Measurements from ENCODE around the gene ONECUT3. TPM values are rescaled to one million over a fixed set of nuclear protein-coding genes. Genes with fewer than 3 reads are reported as not detected.

The ONECUT3 gene
- total and polyA plus RNA-seq, 2 donors from 2014 or later = not detected

DNA sequence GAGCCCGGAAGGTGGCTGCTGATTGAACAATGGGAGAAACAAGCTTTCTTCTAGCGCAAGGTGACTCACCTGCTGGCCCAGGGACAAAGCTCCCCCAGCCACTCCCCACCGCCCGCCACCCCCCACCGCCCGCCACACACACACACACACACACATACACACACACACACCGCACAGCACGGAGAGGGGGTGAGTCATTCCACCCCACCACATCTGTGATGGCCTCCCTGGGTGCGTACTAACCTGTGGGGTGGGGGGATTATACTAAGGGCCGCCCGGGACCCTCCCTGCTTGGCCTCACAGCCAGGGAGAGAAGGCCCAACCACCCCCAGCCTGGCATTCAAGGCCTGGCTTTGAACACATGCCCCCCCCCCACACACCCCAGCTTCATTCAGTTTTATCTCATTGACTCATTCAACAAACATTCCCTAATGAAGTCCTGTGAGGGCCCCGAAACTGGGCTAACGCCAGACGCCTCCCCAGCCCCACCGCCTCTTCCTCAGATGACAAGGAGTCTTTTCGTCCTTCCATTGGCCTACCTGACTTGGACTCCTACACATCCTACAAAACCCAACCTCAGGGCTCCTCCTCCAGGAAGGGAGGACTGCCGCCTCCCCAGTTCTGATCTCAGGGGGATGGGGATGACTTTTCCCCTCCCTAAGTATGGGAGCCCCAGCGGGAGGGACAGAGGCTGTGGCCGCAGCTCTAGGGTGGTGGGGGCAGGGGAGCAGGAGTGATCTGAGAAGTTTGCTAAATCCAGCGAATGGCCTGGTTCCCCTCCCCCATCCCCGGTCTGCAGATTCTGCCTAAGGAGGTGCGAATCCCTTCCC is 5.8 kb upstream of the ONECUT3 start:
- Histone ChIP-seq H3K4me3 (ENCODE audit: low read length in 3 of 3) (no peak overlapping the region), H3K27ac (ENCODE audit: low read depth in 2 of 2, low read length in 2 of 2) (no peak overlapping the region), H3K27me3 (ENCODE audit: control insufficient read depth, insufficient read depth, low read length) (peaks cover 28% of the 10 kb centered on the region), H3K36me3 (ENCODE audit: control insufficient read depth in 2 of 3, insufficient read depth in 3 of 3, low read length in 3 of 3) (no peaks in the 10 kb centered on the region), H3K4me1 (ENCODE audit: control insufficient read depth in 2 of 3, insufficient read depth in 2 of 3, low read depth in 1 of 3, low read length in 3 of 3) (no peaks in the 10 kb centered on the region), H3K9ac (ENCODE audit: low read length in 3 of 3) (no peak overlapping the region), H3K9me3 (ENCODE audit: control insufficient read depth in 2 of 3, insufficient read depth in 1 of 3, low read length in 3 of 3) (no peaks in the 10 kb centered on the region)
- intact Hi-C loops (cut with DNase I) = no loop called here
- TF ChIP-seq, protein P1, sequence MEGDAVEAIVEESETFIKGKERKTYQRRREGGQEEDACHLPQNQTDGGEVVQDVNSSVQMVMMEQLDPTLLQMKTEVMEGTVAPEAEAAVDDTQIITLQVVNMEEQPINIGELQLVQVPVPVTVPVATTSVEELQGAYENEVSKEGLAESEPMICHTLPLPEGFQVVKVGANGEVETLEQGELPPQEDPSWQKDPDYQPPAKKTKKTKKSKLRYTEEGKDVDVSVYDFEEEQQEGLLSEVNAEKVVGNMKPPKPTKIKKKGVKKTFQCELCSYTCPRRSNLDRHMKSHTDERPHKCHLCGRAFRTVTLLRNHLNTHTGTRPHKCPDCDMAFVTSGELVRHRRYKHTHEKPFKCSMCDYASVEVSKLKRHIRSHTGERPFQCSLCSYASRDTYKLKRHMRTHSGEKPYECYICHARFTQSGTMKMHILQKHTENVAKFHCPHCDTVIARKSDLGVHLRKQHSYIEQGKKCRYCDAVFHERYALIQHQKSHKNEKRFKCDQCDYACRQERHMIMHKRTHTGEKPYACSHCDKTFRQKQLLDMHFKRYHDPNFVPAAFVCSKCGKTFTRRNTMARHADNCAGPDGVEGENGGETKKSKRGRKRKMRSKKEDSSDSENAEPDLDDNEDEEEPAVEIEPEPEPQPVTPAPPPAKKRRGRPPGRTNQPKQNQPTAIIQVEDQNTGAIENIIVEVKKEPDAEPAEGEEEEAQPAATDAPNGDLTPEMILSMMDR (IDR thresholded peaks at IDR 0.05; ENCODE audit: borderline replicate concordance, extremely low read depth, insufficient read depth) = no peak
- FAIRE-seq (no peak), DNase-seq (peak in 1 of 5 donors; percentile 80)

DNA sequence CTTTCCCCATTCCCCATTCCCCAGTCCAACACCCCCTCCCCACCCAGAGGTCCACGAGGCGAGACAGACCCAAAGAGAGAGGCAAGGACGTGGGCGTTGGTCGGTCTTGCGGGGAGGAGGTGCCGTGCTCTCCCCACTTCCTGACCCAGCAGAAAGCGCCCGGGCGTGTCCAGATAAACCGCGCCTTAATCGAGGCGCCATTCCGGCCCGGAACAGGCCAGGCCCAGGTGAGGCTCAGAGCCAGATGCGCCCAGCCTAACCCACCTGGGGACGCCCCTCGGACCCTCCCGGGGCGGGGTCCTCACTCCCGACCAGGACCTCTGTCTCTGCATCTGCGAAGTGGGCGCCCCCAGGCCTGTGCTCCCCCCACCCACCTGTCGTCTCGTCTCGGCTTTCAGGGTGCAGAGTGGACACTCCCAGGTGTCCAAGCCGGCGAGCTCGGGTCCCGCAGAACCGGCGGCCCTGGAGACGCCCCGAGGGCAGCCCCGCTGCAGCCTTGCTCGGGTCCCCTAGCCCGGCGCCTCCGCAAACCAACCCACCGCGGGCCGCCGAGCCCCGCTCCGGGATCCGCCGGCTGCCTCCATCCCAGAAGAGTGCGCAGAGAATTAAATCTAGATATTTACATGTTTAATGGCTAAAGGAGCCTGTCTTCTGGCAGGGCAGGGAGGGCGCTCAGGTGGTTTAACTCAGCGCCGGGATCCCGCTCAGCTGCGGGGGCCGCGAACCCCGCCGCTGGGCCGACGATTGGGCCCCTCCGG is 5.0 kb upstream of the ONECUT3 start:
- TF ChIP-seq, protein P1 (IDR thresholded peaks at IDR 0.05; ENCODE audit: borderline replicate concordance, extremely low read depth, insufficient read depth) = no peak
- Histone ChIP-seq H3K27me3 (ENCODE audit: control insufficient read depth, insufficient read depth, low read length) (peaks cover 29% of the 10 kb centered on the region), H3K4me3 (ENCODE audit: low read length in 3 of 3) (no peak overlapping the region), H3K27ac (ENCODE audit: low read depth in 2 of 2, low read length in 2 of 2) (no peak overlapping the region), H3K9me3 (ENCODE audit: control insufficient read depth in 2 of 3, insufficient read depth in 1 of 3, low read length in 3 of 3) (no peaks in the 10 kb centered on the region), H3K4me1 (ENCODE audit: control insufficient read depth in 2 of 3, insufficient read depth in 2 of 3, low read depth in 1 of 3, low read length in 3 of 3) (no peaks in the 10 kb centered on the region), H3K9ac (ENCODE audit: low read length in 3 of 3) (no peak overlapping the region), H3K36me3 (ENCODE audit: control insufficient read depth in 2 of 3, insufficient read depth in 3 of 3, low read length in 3 of 3) (no peaks in the 10 kb centered on the region)
- peak in 1 of 5 donors; percentile 75 for DNase-seq
- no peak for FAIRE-seq
- intact Hi-C loops (cut with DNase I) = no loop called here

DNA sequence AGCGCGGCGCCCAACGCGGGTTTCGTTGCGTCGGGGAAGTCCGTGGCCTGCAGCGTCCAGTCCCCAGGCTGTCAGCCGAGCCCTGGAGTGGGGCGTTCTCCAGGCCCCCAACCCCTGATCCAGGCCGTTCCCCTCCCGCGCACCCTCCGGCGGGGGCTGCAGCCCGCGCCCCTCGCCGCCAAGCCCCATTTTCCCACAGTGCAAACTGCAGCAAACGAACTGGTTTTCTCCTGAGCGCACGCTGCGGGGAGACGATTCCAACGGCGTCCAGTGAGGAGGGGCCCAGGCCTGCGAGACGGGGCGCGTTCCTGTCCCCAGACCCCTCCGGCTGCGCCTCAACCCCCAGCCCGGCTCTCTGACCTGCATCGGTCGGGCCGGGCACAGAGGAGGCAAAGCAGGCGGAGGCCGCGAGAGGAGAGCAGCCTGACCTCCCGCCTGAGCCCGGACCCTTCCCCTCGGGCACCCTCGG is 4.4 kb upstream of the ONECUT3 start:
- Histone ChIP-seq H3K9me3 (ENCODE audit: control insufficient read depth in 2 of 3, insufficient read depth in 1 of 3, low read length in 3 of 3) (no peaks in the 10 kb centered on the region), H3K36me3 (ENCODE audit: control insufficient read depth in 2 of 3, insufficient read depth in 3 of 3, low read length in 3 of 3) (no peaks in the 10 kb centered on the region), H3K9ac (ENCODE audit: low read length in 3 of 3) (no peak overlapping the region), H3K4me1 (ENCODE audit: control insufficient read depth in 2 of 3, insufficient read depth in 2 of 3, low read depth in 1 of 3, low read length in 3 of 3) (no peaks in the 10 kb centered on the region), H3K27ac (ENCODE audit: low read depth in 2 of 2, low read length in 2 of 2) (no peak overlapping the region), H3K4me3 (ENCODE audit: low read length in 3 of 3) (no peak overlapping the region), H3K27me3 (ENCODE audit: control insufficient read depth, insufficient read depth, low read length) (peaks cover 29% of the 10 kb centered on the region)
- FAIRE-seq = no peak
- peak in 1 of 5 donors; percentile 49 for DNase-seq
- TF ChIP-seq, protein P1 (IDR thresholded peaks at IDR 0.05; ENCODE audit: borderline replicate concordance, extremely low read depth, insufficient read depth) = no peak
- intact Hi-C loops (cut with DNase I) = no loop called here
